Left ventricle myocardium superior (tissue), 1 donor: ENCODE results near the gene CLSTN2. TPM values are rescaled to one million over a fixed set of nuclear protein-coding genes. Genes with fewer than 3 reads are reported as not detected.

Source experiments
- ATAC-seq: fragments of 200-7000 bp; cut with Tn5 transposase; one replicate; pipeline ENCODE4 v1.9.1; 2020; ENCODE audit warnings: mild to moderate bottlenecking, moderate library complexity
- DNase-seq: peaks from one replicate; pipeline ENCODE4 v3.0.0-alpha.2; 2020
- intact Hi-C: fragments of 100-400 bp; cut with micrococcal nuclease; formaldehyde crosslinking; loops from one replicate; pipeline ENCODE4 v1.11.0; 2022
- total RNA-seq: library from RNA; stranded (reverse); fragmentation: NEBNext Ultra II Directional; extraction: Animal tissue kit (Norgen Biotek cat#: 25700); gene quantifications from one replicate; pipeline ENCODE4 v1.2.1, GENCODE V29; 2021
- donor health status: DM: no; HTN: yes; CAD: no; lungs with severe emphysema.

The CLSTN2 gene
- total RNA-seq, 1 donor from 2014 or later: 4.9 TPM

- peak; percentile 19 for ATAC-seq
- intact Hi-C loops: no loop called here
- DNase-seq: no peak
Measured at GRCh38 chr3:140122183-140122582, 187.2 kb downstream of the CLSTN2 start.

DNA sequence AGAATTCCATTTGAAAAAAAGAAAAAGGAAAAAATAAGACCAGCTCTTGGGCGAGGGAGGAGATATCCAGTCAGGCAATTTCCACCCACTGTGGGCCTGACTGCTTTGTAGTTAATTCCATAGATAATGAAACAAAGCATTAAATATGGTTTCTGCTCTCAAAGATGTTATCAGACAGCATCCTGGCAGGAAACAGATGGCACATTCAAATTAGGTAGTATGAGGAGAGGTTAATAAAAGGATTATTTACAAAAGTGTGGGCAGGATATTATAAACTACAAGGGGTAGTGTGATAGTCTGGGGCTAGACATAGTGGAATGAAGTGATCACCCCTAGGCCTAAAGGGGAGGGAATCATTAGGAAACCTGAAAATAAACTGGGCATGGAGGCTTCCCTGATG lies 193.2 kb downstream of the CLSTN2 start:
- intact Hi-C loops: no loop called here
- ATAC-seq: no peak
- no peak for DNase-seq

GRCh38 chr3:140128631-140129030 lies 193.6 kb downstream of the CLSTN2 start:
- ATAC-seq: peak; percentile 59
- intact Hi-C loops: no loop called here
- peak; percentile 49 for DNase-seq

DNA sequence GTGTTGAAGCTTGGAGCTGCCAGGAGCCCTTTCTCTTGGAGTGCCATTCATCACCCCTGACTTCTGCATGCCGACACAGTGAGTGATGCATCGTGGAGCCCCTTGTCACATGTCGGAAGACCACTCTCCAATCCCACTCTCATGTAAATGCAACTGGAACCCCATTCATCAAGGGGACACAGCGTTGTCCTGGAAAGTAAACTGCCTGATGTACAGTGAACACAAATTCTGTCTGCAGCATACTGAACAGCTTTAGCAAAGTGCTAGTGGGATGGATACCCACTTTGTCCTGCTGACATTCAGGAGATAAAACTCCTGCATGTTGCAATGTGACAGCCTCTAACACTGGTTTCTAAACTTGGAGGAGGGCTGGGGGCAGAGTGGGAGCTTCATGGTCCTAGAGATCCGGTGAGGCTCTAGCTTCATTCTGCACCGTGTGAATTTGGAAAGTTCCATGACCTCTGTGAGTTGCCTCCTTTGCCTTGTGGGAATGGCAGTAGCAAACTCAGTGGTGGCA lies 194.8 kb downstream of the CLSTN2 start:
- no peak for ATAC-seq
- intact Hi-C loops: no loop called here
- DNase-seq: no peak

GRCh38 chr3:140131895-140132294 lies 196.9 kb downstream of the CLSTN2 start:
- no peak for DNase-seq
- intact Hi-C loops: no loop called here
- ATAC-seq: no peak

DNA sequence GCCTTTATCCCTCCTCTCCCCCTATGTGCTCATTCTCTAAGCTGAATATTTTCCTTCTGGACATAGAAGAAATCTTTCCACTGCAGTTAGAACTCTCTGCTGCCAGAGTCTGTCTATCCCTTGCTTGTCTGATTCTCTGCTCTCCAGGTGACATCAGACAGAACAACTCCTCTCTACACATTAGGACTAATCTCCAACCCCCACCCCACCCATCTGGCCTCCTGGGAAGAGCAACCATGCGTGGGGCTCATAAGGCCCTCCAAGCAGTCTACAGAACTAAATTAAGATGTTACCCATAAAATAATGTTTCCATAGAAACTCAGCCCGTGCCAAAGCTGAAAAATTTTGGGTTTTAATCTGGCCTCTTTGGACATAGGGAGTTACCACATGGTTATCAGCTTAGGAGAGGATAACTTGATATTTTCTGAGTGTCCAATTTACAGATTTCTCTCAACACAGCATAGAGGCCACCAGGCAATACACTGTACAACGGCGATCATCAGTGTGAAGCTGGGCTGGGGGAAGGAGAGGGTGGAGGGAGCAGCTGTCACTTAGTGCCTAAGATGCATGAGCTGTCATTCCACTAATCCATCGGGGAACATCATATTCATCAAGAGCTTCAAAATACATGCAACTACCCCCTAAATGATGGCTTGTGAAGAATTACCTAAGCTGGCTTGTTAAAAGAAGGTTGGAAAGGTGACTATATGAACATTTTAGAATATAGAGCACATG lies 199.4 kb downstream of the CLSTN2 start:
- ATAC-seq: no peak
- intact Hi-C loops: no loop called here
- no peak for DNase-seq

DNA sequence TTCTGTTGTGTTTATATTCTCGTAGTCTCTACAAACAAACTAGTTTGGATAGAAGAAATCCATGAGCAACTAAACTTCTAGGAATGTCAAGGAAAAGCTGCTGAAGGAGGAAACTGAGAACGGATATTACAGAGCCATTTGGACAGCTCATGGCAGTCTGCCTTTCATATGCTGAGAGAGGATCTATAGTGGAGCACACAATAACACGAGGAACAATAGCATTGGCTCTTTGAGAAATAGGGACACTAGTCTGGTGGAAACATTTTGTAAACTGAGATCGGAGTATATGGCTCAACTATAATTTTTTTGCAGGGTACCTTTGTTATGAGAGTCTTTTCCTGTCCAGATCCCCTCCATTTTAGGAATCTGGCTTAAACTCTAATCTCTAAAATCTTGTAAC lies 200.5 kb downstream of the CLSTN2 start:
- no peak for ATAC-seq
- no peak for DNase-seq
- intact Hi-C loops: no loop called here

DNA sequence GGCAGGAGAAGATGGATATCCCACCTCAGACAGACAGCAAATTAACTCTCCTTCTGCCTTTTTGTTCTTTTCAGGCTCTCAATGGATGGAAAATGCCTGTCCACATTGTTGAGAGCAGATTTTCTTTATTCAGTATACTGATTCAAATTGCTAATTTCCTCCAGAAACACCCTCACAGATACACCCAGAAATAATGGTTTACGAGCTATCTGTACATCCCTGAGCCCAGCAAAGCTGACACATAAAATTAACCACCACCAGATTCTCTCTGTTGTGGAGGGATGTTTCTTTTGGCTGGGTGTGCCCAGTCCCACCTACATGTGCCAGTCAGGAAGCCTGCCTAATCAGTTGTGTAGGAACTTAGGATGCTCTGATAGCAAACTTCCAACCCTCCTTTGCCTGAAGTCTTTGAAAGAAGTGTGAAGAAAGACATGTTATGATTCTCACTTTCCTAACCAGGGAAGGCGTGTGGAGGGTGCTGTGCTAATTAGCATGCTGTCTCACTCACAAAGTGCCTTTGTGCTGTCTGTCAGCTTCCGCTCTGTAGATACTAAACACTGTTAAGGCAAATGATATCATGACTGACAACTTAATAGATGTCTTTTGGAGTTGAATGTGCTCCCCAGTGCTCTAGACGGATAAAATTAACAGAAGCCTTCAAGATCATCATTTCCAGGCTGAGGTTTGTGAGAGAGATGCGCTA lies 208.5 kb downstream of the CLSTN2 start:
- ATAC-seq (no peak), DNase-seq (no peak)
- intact Hi-C loops: no loop called here

- DNase-seq (no peak), ATAC-seq (no peak)
- intact Hi-C loops: no loop called here
Measured at GRCh38 chr3:140145528-140145927, 210.5 kb downstream of the CLSTN2 start.

GRCh38 chr3:140146668-140147067 lies 211.7 kb downstream of the CLSTN2 start:
- intact Hi-C loops: no loop called here
- no peak for DNase-seq
- ATAC-seq: no peak

DNA sequence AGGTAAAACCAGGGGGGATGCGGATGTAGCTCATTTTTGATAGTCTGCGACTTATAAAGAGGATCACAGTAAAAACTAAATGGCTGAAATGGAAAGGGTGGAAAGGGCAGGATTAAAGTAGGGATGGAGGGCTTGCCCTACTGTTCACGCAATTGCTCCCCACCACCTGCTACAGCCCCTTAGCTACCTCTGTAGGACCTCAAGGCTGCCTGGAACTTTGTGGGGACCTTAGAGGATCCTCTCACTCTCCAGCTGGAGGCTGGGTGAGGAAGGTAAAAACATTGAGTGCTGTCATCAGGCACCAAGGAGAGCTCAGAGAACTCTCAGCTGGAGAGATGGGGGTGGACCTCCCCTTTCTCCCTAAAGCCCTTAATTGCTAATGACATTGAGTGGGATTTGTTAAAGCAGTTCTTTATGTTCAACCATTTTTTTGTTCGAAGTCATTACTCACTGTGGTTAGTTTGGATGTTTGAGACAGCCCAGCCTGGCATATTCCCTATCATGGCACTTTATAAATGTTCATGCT lies 213.0 kb downstream of the CLSTN2 start:
- intact Hi-C loops: no loop called here
- DNase-seq (no peak), ATAC-seq (no peak)

- intact Hi-C loops: no loop called here
- ATAC-seq: no peak
- no peak for DNase-seq
Measured at GRCh38 chr3:140148824-140149390, 213.9 kb downstream of the CLSTN2 start.

GRCh38 chr3:140151321-140151720 lies 216.3 kb downstream of the CLSTN2 start:
- DNase-seq (no peak), ATAC-seq (no peak)
- intact Hi-C loops: no loop called here

GRCh38 chr3:140152851-140153639 lies 218.1 kb downstream of the CLSTN2 start:
- ATAC-seq: peak; percentile 77
- intact Hi-C loops: no loop called here
- peak; percentile 45 for DNase-seq

DNA sequence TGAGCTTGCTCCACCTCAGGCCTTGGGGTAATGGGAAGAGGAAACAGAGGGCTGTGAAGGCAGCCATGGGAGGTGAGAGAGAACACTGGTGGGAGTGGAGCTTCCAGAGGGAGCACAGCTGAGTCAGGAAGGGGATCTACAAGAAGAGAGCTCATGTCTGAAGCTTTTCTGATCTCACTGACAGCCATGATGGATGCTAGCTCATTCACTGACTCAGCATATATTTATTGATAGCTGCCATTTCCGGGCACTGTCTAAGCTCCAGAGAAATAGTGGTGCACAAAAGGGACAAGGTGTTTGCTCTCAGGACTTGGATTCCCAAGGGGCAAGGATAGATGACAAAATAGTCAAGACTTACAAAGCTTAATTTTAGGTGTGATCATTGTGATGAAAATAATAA lies 218.8 kb downstream of the CLSTN2 start:
- intact Hi-C loops: no loop called here
- DNase-seq (no peak), ATAC-seq (no peak)

DNA sequence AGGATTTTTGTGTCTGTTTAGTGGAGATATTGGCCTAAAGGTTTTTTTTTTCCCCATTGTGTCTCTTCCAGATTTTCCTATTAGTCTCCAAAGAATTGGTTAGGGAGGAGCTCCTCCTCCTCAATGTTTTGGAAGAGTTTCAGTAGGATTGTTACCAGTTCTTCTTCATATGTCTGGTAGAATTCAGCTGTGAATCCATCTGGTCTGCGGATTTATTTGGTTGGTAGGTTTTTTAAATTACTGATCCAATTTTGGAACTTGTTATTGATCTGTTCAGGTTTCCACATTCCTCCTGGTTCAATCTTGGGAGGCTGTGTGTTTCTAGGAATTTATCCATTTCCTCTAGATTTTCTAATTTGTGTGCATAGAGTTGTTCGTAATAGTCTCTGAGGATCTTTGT lies 222.2 kb downstream of the CLSTN2 start:
- intact Hi-C loops: no loop called here
- DNase-seq (no peak), ATAC-seq (no peak)

DNA sequence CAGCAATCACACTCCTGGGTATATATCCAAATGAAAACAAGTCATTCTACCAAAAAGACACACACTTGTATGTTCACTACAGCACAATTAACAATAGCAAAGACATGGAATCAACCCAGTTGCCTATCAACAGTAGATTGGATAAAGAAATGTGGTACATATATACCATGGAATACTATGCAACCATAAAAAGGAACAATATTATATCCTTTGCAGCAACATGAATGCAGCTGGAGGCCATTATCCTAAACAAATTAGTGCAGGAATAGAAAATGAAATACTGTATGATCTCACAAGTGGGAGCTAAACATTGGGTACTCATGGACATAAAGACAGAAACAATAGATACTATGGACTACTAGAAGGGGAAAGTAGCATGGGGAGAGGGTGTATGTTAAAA lies 224.7 kb downstream of the CLSTN2 start:
- DNase-seq (no peak), ATAC-seq (no peak)
- intact Hi-C loops: no loop called here

DNA sequence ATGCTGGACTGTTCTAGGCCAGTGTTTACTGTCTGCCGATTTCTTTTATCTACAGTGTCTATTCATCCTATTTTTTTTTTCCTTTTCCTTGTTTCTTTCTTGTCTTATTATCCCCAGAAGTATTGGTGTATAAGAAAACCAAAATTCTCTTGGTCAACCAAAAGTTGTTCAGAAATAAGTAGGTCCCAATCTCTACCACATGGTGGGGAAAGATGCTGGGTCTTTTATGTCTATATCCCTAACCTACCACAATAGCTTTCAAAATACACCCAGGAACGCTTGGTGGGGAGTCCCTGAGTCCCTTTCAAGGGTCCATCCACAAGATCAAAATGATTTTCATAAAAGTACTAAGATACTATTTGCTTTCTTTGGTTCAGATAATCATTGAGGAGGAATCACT lies 225.6 kb downstream of the CLSTN2 start:
- no peak for DNase-seq
- ATAC-seq: no peak
- intact Hi-C loops: no loop called here

GRCh38 chr3:140162551-140162950 lies 227.6 kb downstream of the CLSTN2 start:
- ATAC-seq (no peak), DNase-seq (no peak)
- intact Hi-C loops: no loop called here
